Activated CD8-positive, alpha-beta memory T cell treated with anti-CD3 and anti-CD28 coated beads, Interleukin-2, amount 50 U/mL, for 1 hour (primary cell): Measurements from ENCODE around the gene PRDX1.

Experiments used
- DNase-seq: peaks from one replicate; pipeline ENCODE4 v3.0.0-alpha.2; 2020; ENCODE audit errors: extremely low read depth

Gene PRDX1

DNA sequence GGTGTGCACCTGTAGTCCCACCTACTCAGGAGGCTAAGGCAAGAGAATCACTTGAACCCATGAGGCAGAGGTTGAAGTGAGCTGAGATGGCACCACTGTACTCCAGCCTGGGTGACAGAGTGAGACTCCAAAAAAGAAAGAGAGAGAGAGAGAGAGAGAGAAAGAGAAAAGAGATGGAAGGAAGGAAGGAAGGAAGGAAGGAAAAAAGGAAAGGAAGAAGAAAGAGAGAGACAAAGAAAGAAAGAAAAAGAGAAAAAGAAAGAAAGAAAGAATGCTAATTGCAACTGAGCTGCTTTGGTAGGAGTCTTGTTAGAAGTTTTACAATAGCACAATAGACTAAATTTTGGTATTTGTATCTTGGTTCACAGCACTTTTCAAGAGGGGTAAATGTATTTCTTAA lies 56.4 kb downstream of the PRDX1 start:
- no peak for DNase-seq
